Heart left ventricle (tissue), 16 donors: Measurements from ENCODE around the gene TECR. TPM values are rescaled to one million over a fixed set of nuclear protein-coding genes. Genes with fewer than 3 reads are reported as not detected.
"Not testable (repeated sequence)": the region's sequence is repeated elsewhere in the genome, so short reads cannot be mapped to it uniquely, and the experiment has no call there.

ENCODE experiments used
- ATAC-seq, 4 donors: fragments of 200-7000 bp; cut with Tn5 transposase; one replicate each; pipeline ENCODE4 v1.9.1; 2020 to 2022; ENCODE audit warnings: moderate library complexity in 4 of 4, mild to moderate bottlenecking in 3 of 4, moderate number of reproducible peaks in 1 of 4
- DNase-seq, 5 donors: peaks; one replicate each; pipeline ENCODE4 v3.0.0-alpha.2; 2020
- H3K27ac ChIP-seq, 12 donors: fragments of 200-600 bp; sonication (generic) in 4 of 12; one replicate each; pipeline versions ENCODE4 v1.5.0 to v1.8.0; 2016 to 2022; ENCODE audit warnings: mild to moderate bottlenecking in 2 of 12
- H3K27me3 ChIP-seq, 9 donors: fragments of 200-600 bp; sonication (generic) in 2 of 9; one replicate each; pipeline versions ENCODE4 v1.5.1 to v1.8.0; 2016 to 2022; ENCODE audit warnings: mild to moderate bottlenecking in 3 of 9
- H3K36me3 ChIP-seq, 9 donors: fragments of 200-600 bp; sonication (generic) in 2 of 9; one replicate each; pipeline versions ENCODE4 v1.5.0 to v1.8.0; 2018 to 2022; ENCODE audit warnings: mild to moderate bottlenecking in 2 of 9
- H3K4me1 ChIP-seq, 12 donors: fragments of 200-600 bp; sonication (generic) in 4 of 12; one replicate each; pipeline versions ENCODE4 v1.5.0 to v1.8.0; 2016 to 2022; ENCODE audit warnings: mild to moderate bottlenecking in 3 of 12
- H3K4me3 ChIP-seq, 12 donors: fragments of 200-600 bp; sonication (generic) in 4 of 12; one replicate each; pipeline versions ENCODE4 v1.5.0 to v1.8.0; 2017 to 2022; ENCODE audit warnings: mild to moderate bottlenecking in 9 of 12, moderate library complexity in 4 of 12
- H3K9me3 ChIP-seq, 12 donors: fragments of 200-600 bp; sonication (generic) in 4 of 12; one replicate each; pipeline versions ENCODE4 v1.5.0 to v1.8.0; 2016 to 2022; ENCODE audit warnings: mild to moderate bottlenecking in 1 of 12
- POLR2A ChIP-seq, 2 donors: fragments of 450-650 bp; IDR thresholded peaks; one replicate each; pipeline ENCODE4 v1.6.1; 2017; ENCODE audit warnings: antibody characterized with exemption in 2 of 2, mild to moderate bottlenecking in 2 of 2, moderate library complexity in 2 of 2
- WGBS, 4 donors: extraction: QIAGEN DNeasy Blood & Tissue Kit in 2 of 4; methylation state at CpG; one replicate each; pipeline versions ENCODE4 v1.1.5 to v1.1.7; 2013 to 2018; 5-methylcytosine and 5-hydroxymethylcytosine counted together
- intact Hi-C, 10 donors: fragments of 100-400 bp; cut with DNase I; formaldehyde crosslinking; loops; one replicate each; pipeline versions ENCODE4 v1.11.1 to v1.14.2; 2022
- polyA plus RNA-seq, 2 donors: library from polyadenylated mRNA; stranded (reverse); fragments of 200-250 nt; gene quantifications; one replicate each; pipeline ENCODE4 v1.2.3, GENCODE V29; 2013
- total RNA-seq, 9 donors: library from RNA; depleted of rRNA in 2 of 9; stranded (reverse); fragments of >200 nt in 2 of 9; fragmentation: NEBNext Ultra II Directional in 3 of 9; extraction: Animal tissue kit (Norgen Biotek cat#: 25700) in 3 of 9; gene quantifications; one replicate each; pipeline versions ENCODE4 v1.1.0 to v1.2.4, GENCODE V29; 2016 to 2023
- TF ChIP-seq, protein P1 (sequence below), 12 donors: fragments of 200-600 bp; sonication (generic) in 4 of 12; IDR thresholded peaks; one replicate each; pipeline versions ENCODE4 v1.5.0 to v1.8.0; 2018 to 2022; ENCODE audit warnings: antibody characterized with exemption in 12 of 12, mild to moderate bottlenecking in 5 of 12
- donor health status: ischemic (EF 13 %, LVEDD 7.1; RV severe dilation, severe dysfunction).
- donor health status: healthy with polysubstance abuse.
- donor health status: DM: no; HTN: yes; CAD: no.
- donor health status: DM: no; HTN: no; CAD: no.
- donor health status: ischemic (EF 25% LVEDD 6.9; RV normal size, moderate dysfunction).
- donor health status: ischemic (EF 25% LVEDD 5.7; RV mildly dilated, moderate dysfunction).
- donor health status: healthy.
- donor health status: DM: yes; HTN: yes; CAD: no.
- donor health status: ischemic (EF 35%, LVEDD 5.7; RV mildly dilated, moderate dysfunction).
- donor health status: nonischemic (EF 11% LVEDD 7.7; RV severe dilation, severe dysfunction).
- donor health status: DM: yes; HTN: yes; CAD: no.
- donor health status: PGD.
- donor health status: ischemic (EF 29% LVEDD 5.4; RV normal size, mild dysfunction).
- donor health status: nonischemic (EF 23%, LVEDD 6.1; RV moderate dilation, normal function).

TECR gene
- total and polyA plus RNA-seq, 11 donors = 48.1 to 102 (median 71.7) TPM

GRCh38 chr19:14603990-14604387 lies 74.6 kb downstream of the TECR start:
- Histone ChIP-seq H3K4me3 (no peak overlapping the region), H3K27me3 (peaks cover 0 to 5% (median 0%) of the 10 kb centered on the region in 9 donors), H3K9me3 (peaks cover 0 to 8% (median 0%) of the 10 kb centered on the region in 12 donors), H3K4me1 (no peaks in the 10 kb centered on the region), H3K27ac (no peak overlapping the region), H3K36me3 (no peaks in the 10 kb centered on the region)
- no peak for DNase-seq
- 81 to 90% (median 85%) methylated on average over 2 of the region's 2 CpGs for WGBS, 4 donors
- intact Hi-C loops = no loop called here
- TF ChIP-seq POLR2A (IDR thresholded peaks at IDR 0.05) = no peak
- TF ChIP-seq, protein P1, sequence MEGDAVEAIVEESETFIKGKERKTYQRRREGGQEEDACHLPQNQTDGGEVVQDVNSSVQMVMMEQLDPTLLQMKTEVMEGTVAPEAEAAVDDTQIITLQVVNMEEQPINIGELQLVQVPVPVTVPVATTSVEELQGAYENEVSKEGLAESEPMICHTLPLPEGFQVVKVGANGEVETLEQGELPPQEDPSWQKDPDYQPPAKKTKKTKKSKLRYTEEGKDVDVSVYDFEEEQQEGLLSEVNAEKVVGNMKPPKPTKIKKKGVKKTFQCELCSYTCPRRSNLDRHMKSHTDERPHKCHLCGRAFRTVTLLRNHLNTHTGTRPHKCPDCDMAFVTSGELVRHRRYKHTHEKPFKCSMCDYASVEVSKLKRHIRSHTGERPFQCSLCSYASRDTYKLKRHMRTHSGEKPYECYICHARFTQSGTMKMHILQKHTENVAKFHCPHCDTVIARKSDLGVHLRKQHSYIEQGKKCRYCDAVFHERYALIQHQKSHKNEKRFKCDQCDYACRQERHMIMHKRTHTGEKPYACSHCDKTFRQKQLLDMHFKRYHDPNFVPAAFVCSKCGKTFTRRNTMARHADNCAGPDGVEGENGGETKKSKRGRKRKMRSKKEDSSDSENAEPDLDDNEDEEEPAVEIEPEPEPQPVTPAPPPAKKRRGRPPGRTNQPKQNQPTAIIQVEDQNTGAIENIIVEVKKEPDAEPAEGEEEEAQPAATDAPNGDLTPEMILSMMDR (IDR thresholded peaks at IDR 0.05) = no peak
- no peak for ATAC-seq

DNA sequence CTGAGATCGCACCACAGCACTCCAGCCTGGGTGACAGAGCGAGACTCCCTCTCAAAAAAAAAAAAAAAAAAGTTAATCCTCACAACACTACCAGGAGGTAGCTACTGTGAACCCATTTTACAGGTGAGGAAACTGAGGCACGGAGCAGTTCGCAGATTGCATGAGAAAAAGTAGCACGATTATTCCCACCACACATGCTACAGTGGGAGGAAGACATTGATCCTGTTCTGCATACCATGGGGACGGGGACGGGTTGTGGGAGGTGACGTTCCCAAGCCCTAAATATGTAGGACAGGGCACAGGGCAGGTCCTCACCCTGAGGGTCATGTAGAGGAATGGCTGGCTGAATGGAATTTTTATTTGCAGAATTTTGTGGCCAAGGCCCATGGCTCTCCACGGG lies 77.2 kb downstream of the TECR start:
- WGBS, 4 donors = 68 to 70% (median 69%) methylated on average over 9 of the region's 9 CpGs
- no peak overlapping the region for H3K4me3 ChIP-seq
- no peak for TF ChIP-seq POLR2A (IDR thresholded peaks at IDR 0.05)
- TF ChIP-seq, protein P1 (IDR thresholded peaks at IDR 0.05) = no peak
- peaks cover 0 to 8% (median 0%) of the 10 kb centered on the region in 12 donors for H3K9me3 ChIP-seq
- intact Hi-C loops = no loop called here
- H3K36me3 ChIP-seq = no peaks in the 10 kb centered on the region
- ATAC-seq = no peak
- H3K4me1 ChIP-seq = no peaks in the 10 kb centered on the region
- DNase-seq = no peak
- H3K27me3 ChIP-seq = peaks cover 0 to 5% (median 0%) of the 10 kb centered on the region in 9 donors
- no peak overlapping the region for H3K27ac ChIP-seq

DNA sequence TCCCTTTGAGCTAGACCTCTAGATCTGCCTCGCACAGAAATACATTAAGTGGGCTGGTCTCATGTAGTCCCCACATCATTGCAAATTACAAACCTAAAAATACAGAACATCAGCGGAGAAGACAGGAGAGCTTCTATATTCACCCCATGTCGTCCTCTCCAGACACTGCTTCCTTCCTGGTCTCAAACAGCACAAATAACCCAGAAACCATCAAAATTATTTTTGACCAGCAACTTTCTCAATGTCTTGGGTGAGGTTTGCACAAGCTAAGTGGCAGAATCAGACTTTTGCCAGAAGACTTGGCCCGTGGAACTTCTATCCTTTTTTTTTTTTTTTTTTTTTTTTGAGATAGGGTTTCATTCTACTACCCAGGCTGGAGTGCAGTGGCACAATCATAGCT lies 81.7 kb downstream of the TECR start:
- TF ChIP-seq POLR2A (IDR thresholded peaks at IDR 0.05) = no peak
- TF ChIP-seq, protein P1 (IDR thresholded peaks at IDR 0.05) = no peak
- no peaks in the 10 kb centered on the region for H3K9me3 ChIP-seq
- no peak for ATAC-seq
- peaks cover 0 to 9% (median 0%) of the 10 kb centered on the region in 12 donors for H3K4me1 ChIP-seq
- H3K27ac ChIP-seq = no peak overlapping the region
- H3K27me3 ChIP-seq = no peaks in the 10 kb centered on the region
- H3K4me3 ChIP-seq = no peak overlapping the region
- intact Hi-C loops = no loop called here
- DNase-seq = no peak
- no peaks in the 10 kb centered on the region for H3K36me3 ChIP-seq
- WGBS, 4 donors = 61 to 69% (median 67%) methylated on average over 4 of the region's 4 CpGs

DNA sequence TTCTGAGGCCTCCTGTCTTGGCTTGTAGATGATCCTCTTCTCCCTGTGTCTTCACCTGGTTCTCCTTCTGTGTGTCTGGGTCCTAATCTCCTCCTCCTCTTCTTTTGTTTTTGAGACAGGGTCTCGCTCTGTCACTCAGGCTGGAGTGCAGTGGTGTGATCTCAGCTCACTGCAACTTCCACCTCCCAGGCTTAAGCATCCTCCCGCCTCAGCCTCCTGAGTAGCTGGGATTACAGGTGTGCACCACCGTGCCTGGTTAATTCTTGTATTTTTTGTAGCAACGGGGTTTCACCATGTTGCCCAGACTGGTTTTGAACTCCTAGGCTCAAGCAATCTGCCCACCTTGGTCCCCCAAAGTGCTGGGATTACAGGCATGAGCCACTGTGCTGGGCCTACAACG lies 82.8 kb downstream of the TECR start:
- intact Hi-C loops, H3K36me3 ChIP-seq, H3K27ac ChIP-seq, DNase-seq, H3K9me3 ChIP-seq, ATAC-seq, H3K4me3 ChIP-seq, H3K27me3 ChIP-seq, H3K4me1 ChIP-seq: not testable (repeated sequence)
- WGBS, 4 donors = 72 to 84% (median 82%) methylated on average over 5 of the region's 5 CpGs

DNA sequence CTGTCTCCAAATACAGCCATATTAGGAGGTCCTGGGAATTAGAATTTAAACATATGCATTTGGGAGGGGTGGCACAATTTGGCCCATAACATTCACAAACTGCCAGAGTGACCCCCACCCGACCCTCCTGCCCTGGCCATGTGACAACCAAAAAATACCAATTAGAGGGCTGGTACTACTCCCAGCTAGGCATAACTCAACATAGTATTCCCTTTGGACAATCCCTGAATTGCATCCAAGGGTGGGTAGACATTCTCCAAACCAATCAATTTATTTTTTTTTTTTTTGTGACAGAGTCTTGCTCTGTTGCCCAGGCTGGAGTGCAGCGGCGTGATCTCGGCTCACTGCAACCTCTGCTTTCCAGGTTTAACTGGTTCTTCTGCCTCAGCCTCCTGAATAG lies 83.3 kb downstream of the TECR start:
- WGBS, 4 donors = 78 to 92% (median 84%) methylated on average over 4 of the region's 4 CpGs
- no peak overlapping the region for H3K27ac ChIP-seq
- intact Hi-C loops = no loop called here
- ATAC-seq = no peak
- H3K4me3 ChIP-seq = no peak overlapping the region
- peaks cover 0 to 2% (median 0%) of the 10 kb centered on the region in 9 donors for H3K27me3 ChIP-seq
- no peak for TF ChIP-seq POLR2A (IDR thresholded peaks at IDR 0.05)
- TF ChIP-seq, protein P1 (IDR thresholded peaks at IDR 0.05) = no peak
- no peak for DNase-seq
- H3K9me3 ChIP-seq = no peaks in the 10 kb centered on the region
- peaks cover 0 to 9% (median 0%) of the 10 kb centered on the region in 12 donors for H3K4me1 ChIP-seq
- H3K36me3 ChIP-seq = no peaks in the 10 kb centered on the region

- DNase-seq, H3K27me3 ChIP-seq, H3K9me3 ChIP-seq, H3K4me1 ChIP-seq, H3K36me3 ChIP-seq, H3K4me3 ChIP-seq, intact Hi-C loops, H3K27ac ChIP-seq, ATAC-seq: not testable (repeated sequence)
- WGBS, 4 donors = 68 to 74% (median 72%) methylated on average over 14 of the region's 14 CpGs
These were observed 84.2 kb downstream of the TECR start for GRCh38 chr19:14613399-14614098.
